Measurements from ENCODE around the gene BFSP1.

GRCh38 chr20:17511401-17511800 lies 19.8 kb downstream of the BFSP1 start:
- TF ChIP-seq EZH2phosphoT487 (IDR thresholded peaks at IDR 0.05; ENCODE audit: unreplicated experiment) (no peak), CREB1 (CRISPR knock-in tag; IDR thresholded peaks at IDR 0.05; ENCODE audit: low read depth) (no peak), POLR2AphosphoS5 (IDR thresholded peaks at IDR 0.05; ENCODE audit: low read depth) (no peak), EZH2 (IDR thresholded peaks at IDR 0.05; ENCODE audit: low read depth, unreplicated experiment) (no peak), STAT1 (IDR thresholded peaks at IDR 0.05; ENCODE audit: unreplicated experiment) (no peak), JUNB (IDR thresholded peaks at IDR 0.05; ENCODE audit: unreplicated experiment) (no peak), NANOG (IDR thresholded peaks at IDR 0.05; ENCODE audit: borderline replicate concordance) (no peak), ZNF114 (CRISPR knock-in tag; IDR thresholded peaks at IDR 0.05) (no peak), ZNF331 (CRISPR knock-in tag; IDR thresholded peaks at IDR 0.05; ENCODE audit: low read depth) (no peak)
- TF ChIP-seq, protein P1, sequence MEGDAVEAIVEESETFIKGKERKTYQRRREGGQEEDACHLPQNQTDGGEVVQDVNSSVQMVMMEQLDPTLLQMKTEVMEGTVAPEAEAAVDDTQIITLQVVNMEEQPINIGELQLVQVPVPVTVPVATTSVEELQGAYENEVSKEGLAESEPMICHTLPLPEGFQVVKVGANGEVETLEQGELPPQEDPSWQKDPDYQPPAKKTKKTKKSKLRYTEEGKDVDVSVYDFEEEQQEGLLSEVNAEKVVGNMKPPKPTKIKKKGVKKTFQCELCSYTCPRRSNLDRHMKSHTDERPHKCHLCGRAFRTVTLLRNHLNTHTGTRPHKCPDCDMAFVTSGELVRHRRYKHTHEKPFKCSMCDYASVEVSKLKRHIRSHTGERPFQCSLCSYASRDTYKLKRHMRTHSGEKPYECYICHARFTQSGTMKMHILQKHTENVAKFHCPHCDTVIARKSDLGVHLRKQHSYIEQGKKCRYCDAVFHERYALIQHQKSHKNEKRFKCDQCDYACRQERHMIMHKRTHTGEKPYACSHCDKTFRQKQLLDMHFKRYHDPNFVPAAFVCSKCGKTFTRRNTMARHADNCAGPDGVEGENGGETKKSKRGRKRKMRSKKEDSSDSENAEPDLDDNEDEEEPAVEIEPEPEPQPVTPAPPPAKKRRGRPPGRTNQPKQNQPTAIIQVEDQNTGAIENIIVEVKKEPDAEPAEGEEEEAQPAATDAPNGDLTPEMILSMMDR (conservative IDR thresholded peaks at IDR 0.05; ENCODE audit: low read depth in 2 of 2), result no peak
- TF ChIP-seq, protein P2, sequence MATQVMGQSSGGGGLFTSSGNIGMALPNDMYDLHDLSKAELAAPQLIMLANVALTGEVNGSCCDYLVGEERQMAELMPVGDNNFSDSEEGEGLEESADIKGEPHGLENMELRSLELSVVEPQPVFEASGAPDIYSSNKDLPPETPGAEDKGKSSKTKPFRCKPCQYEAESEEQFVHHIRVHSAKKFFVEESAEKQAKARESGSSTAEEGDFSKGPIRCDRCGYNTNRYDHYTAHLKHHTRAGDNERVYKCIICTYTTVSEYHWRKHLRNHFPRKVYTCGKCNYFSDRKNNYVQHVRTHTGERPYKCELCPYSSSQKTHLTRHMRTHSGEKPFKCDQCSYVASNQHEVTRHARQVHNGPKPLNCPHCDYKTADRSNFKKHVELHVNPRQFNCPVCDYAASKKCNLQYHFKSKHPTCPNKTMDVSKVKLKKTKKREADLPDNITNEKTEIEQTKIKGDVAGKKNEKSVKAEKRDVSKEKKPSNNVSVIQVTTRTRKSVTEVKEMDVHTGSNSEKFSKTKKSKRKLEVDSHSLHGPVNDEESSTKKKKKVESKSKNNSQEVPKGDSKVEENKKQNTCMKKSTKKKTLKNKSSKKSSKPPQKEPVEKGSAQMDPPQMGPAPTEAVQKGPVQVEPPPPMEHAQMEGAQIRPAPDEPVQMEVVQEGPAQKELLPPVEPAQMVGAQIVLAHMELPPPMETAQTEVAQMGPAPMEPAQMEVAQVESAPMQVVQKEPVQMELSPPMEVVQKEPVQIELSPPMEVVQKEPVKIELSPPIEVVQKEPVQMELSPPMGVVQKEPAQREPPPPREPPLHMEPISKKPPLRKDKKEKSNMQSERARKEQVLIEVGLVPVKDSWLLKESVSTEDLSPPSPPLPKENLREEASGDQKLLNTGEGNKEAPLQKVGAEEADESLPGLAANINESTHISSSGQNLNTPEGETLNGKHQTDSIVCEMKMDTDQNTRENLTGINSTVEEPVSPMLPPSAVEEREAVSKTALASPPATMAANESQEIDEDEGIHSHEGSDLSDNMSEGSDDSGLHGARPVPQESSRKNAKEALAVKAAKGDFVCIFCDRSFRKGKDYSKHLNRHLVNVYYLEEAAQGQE (IDR thresholded peaks at IDR 0.05; ENCODE audit: unreplicated experiment), result no peak
- TF ChIP-seq, protein P3, sequence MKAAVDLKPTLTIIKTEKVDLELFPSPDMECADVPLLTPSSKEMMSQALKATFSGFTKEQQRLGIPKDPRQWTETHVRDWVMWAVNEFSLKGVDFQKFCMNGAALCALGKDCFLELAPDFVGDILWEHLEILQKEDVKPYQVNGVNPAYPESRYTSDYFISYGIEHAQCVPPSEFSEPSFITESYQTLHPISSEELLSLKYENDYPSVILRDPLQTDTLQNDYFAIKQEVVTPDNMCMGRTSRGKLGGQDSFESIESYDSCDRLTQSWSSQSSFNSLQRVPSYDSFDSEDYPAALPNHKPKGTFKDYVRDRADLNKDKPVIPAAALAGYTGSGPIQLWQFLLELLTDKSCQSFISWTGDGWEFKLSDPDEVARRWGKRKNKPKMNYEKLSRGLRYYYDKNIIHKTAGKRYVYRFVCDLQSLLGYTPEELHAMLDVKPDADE (IDR thresholded peaks at IDR 0.05), result no peak
